HG03159 (cell line): Measurements from ENCODE around the gene MED22.
"Not testable (repeated sequence)": the region's sequence is repeated elsewhere in the genome, so short reads cannot be mapped to it uniquely, and the experiment has no call there.

Experiments
- ATAC-seq: cut with Tn5 transposase; IDR thresholded peaks from one replicate; pipeline ENCODE4 v1.9.1; 2021; ENCODE audit warnings: mild to moderate bottlenecking, moderate library complexity; ENCODE audit not compliant: unreplicated experiment

The MED22 gene

GRCh38 chr9:133377280-133377679 is 29.3 kb upstream of the MED22 start:
- ATAC-seq: not testable (repeated sequence)

GRCh38 chr9:133375724-133376654 is 28.1 kb upstream of the MED22 start, which contains the start of the genes STKLD1 and SURF4:
TSS of gene STKLD1 (plus strand) at chr9:133376366. CDS start at chr9:133376474, 108 bp downstream.
TSS of gene SURF4 (minus strand) at chr9:133376060. CDS start at chr9:133375969, 91 bp downstream.
- ATAC-seq: peak; percentile 90

DNA sequence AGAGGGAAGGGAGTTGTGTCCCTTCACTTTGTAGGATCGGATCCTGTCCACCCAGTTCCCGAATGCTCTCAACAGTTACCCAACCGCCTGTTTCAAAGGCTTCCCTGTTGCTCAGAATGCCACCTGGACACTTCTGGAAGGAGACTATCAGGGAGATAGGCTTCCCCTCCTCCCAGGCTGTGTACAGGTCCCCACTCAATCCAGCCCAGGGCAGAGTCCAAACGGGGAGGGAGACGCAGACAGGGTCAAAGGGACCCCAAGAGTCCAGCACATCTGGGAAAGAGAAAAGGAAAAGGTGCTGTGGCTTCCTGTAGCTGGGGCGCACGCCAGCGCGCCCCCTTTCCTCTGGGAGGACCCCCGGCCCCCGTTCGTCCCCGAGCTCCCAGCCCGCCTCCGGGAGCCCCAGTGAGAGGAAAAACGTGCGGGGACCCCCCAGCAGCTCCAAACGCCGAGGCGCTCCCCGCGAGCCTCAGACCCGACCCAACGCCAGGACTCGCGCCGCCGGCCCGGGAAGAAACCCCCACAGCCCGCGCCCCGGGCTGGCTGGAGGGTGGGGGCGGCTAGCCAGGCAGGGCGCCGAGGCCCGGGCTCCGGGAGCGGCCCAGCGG is 27.3 kb upstream of the MED22 start:
- ATAC-seq: peak; percentile 9

DNA sequence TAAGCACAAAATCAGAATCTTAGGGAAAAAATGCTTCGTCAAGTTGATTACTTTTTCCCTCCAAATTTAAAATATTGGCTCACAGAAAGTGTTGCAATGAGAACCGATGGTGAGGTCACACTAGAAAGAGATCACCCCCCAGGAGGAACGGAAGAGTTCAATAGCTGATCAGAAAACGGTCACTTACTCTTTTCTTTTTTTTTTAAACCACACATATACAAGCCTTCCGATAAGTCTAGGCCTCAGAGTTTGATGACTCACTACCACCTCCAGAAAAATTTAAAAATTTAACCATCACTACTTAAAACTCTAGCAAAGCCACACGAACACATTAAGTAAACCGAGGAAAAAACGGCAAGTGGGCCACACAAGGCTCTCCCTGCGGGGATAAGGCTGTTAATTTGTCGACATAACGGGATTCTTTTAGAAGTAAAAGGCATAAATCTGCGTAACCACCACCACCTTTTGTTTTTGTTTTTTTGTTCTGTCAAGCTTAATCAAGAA is 26.7 kb upstream of the MED22 start:
- no peak for ATAC-seq

DNA sequence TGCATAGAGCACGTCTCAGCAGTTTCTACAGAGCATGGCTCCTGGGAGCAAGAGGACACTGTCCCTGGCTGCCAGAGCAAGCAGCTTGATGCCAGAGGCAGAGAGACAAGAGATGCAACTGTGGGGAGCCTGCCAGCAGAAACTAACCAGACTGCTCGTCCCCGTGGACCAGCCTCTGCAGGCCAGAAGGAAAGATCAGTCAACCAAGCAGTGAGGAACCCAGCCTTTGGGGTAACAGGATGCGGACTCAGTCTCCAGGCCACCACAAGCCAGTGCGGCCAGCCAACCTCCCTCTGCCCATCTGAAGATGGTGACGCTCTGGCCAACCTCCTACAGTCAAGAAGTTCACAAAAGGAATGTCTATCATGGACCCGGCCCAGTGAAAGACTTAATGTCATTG is 24.2 kb upstream of the MED22 start:
- no peak for ATAC-seq

GRCh38 chr9:133371261-133371711 is 23.4 kb upstream of the MED22 start:
- ATAC-seq: no peak

DNA sequence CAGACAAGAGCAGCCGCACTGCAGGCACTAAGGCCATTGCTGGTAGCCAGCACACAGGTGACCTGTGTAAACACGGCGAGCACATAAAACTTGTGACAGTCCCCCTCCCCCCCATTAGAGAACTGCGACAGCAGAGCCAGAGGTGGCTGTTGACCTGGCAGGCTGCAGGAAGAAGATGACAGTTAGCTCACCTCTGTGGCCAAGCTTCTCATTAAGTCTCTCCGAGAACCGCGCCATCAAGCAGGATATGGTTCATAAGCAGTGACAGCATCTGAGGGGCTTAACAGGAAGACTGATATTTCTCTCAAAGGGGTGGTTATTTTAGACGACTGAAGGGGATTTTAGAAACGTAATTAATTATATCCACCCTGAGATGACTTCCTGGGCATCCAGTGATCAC is 22.8 kb upstream of the MED22 start:
- ATAC-seq: no peak

GRCh38 chr9:133369933-133370332 is 22.0 kb upstream of the MED22 start:
- no peak for ATAC-seq

DNA sequence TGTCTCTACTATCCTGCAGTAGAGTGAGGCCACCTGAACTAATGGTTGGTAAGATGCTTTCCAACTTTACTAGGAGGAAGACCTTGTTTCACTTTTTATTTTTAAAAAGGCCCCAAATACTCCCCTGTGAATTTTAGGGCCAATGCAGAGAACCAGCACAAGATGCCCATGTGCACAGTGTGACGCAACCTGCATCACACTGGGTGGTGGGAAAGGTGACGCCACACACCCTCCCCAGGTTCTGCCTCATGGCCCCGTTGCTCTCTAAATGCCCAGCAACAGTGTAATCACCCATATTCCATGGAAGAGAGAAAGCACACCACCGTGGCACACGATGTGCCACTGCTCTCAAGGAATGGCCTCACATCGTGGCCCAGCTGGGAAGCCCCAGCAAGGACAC is 21.5 kb upstream of the MED22 start:
- no peak for ATAC-seq

- no peak for ATAC-seq
These were observed 20.4 kb upstream of the MED22 start for GRCh38 chr9:133368249-133368881.

- ATAC-seq: no peak
These were observed 19.8 kb upstream of the MED22 start for GRCh38 chr9:133367778-133368177.

DNA sequence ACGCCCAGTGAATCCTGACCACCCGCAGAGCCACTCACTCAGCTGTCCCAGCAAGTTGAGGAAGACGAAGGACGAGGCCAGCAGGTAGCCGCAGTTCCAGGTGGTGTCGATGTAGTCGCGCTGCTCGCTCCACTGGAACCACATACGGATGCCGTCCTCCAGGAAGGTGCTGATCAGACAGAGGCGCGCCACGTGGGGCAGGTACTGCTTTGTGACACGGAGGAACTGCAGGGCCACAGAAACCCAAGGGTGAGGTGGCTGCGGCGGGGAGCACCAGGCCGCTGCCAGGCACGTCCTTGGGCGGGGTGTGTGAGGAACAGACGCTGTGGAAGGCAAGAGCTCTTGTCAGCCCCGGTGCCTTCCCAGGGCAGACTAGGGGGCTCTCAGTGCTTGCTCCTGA is 19.3 kb upstream of the MED22 start:
- no peak for ATAC-seq

DNA sequence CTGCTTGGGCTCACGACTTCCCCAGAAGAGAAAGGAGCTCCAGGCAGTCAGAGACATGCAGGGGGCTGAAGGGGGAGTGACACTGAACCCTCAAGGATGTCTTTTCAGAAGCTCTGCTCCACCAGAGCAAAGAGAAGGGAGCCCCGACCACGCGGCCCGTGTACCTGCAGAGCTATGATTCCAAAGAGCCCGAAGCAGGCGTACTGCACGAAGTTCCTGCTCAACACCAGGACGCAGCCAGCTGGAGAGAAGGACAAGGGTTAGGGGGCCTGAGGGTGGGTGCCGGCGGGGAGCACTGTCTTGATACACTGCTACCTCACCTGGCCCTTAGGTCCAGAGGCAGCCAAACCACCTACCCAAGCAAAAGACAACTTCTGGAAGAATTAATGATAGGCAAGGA is 18.5 kb upstream of the MED22 start:
- ATAC-seq: no peak

- ATAC-seq: no peak
These were observed 14.6 kb upstream of the MED22 start for GRCh38 chr9:133362359-133363044.

- ATAC-seq: no peak
These were observed 13.7 kb upstream of the MED22 start for GRCh38 chr9:133361507-133362092.

DNA sequence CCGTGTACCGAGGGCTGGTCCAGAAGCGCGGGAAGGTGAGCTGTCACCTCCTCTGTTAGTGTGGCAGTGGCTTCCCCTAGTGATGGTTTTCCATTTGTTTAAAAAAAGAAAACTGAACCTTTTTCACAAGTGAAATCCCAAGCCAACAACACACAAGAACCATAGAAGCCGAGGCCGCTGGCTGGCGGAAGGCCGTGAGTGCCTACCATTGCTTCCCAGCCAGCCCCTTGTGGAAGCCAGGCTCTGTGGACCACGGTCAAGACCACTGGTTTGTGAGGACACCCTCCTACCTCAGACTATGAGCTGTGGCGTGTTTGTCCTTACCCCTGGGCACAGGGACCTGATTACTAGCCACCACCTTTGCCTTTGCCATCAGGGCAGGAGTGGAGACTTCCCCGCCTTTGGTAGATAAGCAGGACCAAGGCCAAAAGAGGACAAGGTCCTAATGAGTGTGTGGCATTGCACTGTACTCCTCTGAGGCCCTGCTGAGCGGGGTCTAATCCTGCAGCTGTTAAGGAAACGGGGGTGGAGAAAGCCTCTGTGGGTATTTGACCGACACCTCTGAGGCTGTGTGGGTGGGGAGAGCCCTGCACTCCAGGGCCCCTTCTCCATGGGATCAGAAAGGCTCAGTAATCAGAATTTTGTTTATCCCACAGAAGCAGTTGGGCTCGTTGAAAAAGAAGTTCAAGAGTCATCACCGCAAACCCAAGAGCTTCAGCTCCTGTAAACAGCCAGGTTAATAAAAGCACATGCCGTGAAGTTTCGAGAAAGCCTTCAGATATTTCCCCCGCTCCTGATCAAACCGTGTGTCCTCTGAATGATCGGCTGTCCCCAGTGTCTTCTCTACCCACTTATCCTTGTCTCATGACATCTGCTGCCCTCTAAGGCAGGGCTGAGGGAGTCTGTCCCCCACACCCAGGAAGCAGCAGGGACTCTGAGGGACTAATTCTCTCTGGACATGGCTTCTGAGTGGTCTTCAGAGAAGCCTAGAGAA is 12.8 kb upstream of the MED22 start:
- ATAC-seq: no peak

- ATAC-seq: no peak
These were observed 11.7 kb upstream of the MED22 start for GRCh38 chr9:133359399-133360175.

DNA sequence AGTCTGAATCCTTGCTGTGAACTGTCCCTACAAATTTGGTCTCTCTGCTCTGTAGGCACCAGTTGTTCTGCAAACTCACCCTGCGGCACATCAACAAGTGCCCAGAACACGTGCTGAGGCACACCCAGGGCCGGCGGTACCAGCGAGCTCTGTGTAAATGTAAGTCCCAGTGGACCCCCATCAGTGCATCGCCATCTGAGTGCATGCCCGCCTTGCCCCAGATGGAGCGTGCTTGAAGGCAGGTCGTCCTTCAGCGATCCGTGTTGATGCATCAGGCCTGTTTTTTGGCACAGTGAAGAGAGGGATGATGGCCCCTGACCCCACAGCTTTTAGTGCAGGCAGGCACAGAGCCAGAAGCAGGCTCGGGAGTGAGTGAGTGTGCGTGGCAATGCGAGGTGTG is 9.7 kb upstream of the MED22 start:
- ATAC-seq: no peak
